GM12891 (cell line): ENCODE results near the gene GRIK2.

Source experiments
- PAX5 ChIP-seq: IDR thresholded peaks from 2 replicates; pipeline ENCODE4 v1.6.1; 2011; ENCODE audit warnings: low read length, moderate library complexity, mild to moderate bottlenecking; ENCODE audit not compliant: insufficient read depth, severe bottlenecking
- POLR2A ChIP-seq: IDR thresholded peaks from 2 replicates; pipeline ENCODE4 v1.6.1; 2011; ENCODE audit warnings: low read depth, low read length, control low read depth
- POLR2AphosphoS5 ChIP-seq: IDR thresholded peaks from 2 replicates; pipeline ENCODE4 v1.6.1; 2011; ENCODE audit warnings: low read depth, low read length, control low read depth
- POU2F2 ChIP-seq: IDR thresholded peaks from 2 replicates; pipeline ENCODE4 v1.6.1; 2011; ENCODE audit warnings: low read depth, mild to moderate bottlenecking, control low read depth, low read length, moderate library complexity
- SPI1 ChIP-seq: IDR thresholded peaks from 2 replicates; pipeline ENCODE4 v1.6.1; 2011; ENCODE audit warnings: low read depth, low read length, control low read depth
- TAF1 ChIP-seq: IDR thresholded peaks from 2 replicates; pipeline ENCODE4 v1.6.1; 2011; ENCODE audit warnings: low read depth, low read length, control low read depth

- TF ChIP-seq POLR2AphosphoS5 (no peak), POLR2A (no peak), PAX5 (no peak), TAF1 (no peak), POU2F2 (no peak), SPI1 (no peak)
Measured at GRCh38 chr6:101738481-101738880, 345.0 kb downstream of the GRIK2 start.
